OCI-LY7 (cell line): Measurements from ENCODE around the gene SLC44A5.

Experiments used
- CTCF ChIP-seq: fragments of 200-600 bp; sonication (generic); conservative IDR thresholded peaks from 2 replicates; pipeline ENCODE4 v1.5.1; 2014; ENCODE audit warnings: mild to moderate bottlenecking, antibody characterized with exemption, low read length, moderate library complexity, mixed read lengths
- EZH2phosphoT487 ChIP-seq: fragments of 200-600 bp; sonication (generic); IDR thresholded peaks from 2 replicates; pipeline ENCODE4 v1.6.1; 2018; ENCODE audit warnings: low read depth, borderline replicate concordance, mild to moderate bottlenecking, mixed run types, antibody characterized with exemption, low read length, moderate library complexity, mixed read lengths

GRCh38 chr1:75345538-75346292 is 265.2 kb downstream of the SLC44A5 start:
- no peak for TF ChIP-seq CTCF
- no peak for TF ChIP-seq EZH2phosphoT487
